ENCODE measurements around the gene TSSK2. TPM values are rescaled to one million over a fixed set of nuclear protein-coding genes. Genes with fewer than 3 reads are reported as not detected.
"Not testable (repeated sequence)": the region's sequence is repeated elsewhere in the genome, so short reads cannot be mapped to it uniquely, and the experiment has no call there.

Gene TSSK2
- total RNA-seq: not detected
- polyA plus RNA-seq (ENCODE audit: insufficient read length in 6 of 6): under 1 TPM in 1 of 6 donors, not detected in 5; 0.67 TPM
- long read RNA-seq, donor 1, partial matches to known transcripts: 0 of 4 reads
- long read RNA-seq, donor 1, other reads (novel, unspliced or antisense): 0 of 4 reads
- long read RNA-seq, donor 2, partial matches to known transcripts: 0 of 3 reads
- long read RNA-seq, donor 2, other reads (novel, unspliced or antisense): 0 of 3 reads
- long read RNA-seq, donor 3, partial matches to known transcripts: 0 of 2 reads
- long read RNA-seq, donor 3, other reads (novel, unspliced or antisense): 0 of 2 reads
- long read RNA-seq, donor 4: 0 reads
- long read RNA-seq, donor 5, partial matches to known transcripts: 0 of 4 reads
- long read RNA-seq, donor 5, other reads (novel, unspliced or antisense): 0 of 4 reads
- long read RNA-seq, donor 6, transcript TSSK2-201 (1 exons, 1,816 nt): major isoform, 5 of 5 reads
- long read RNA-seq, donor 6, partial matches to known transcripts: 0 of 5 reads
- long read RNA-seq, donor 6, other reads (novel, unspliced or antisense): 0 of 5 reads
- long read RNA-seq, donor 7, partial matches to known transcripts: 0 of 1 reads
- long read RNA-seq, donor 7, other reads (novel, unspliced or antisense): 0 of 1 reads
- long read RNA-seq, donor 8, transcript TSSK2-201 (1 exons, 1,816 nt): major isoform, 5 of 5 reads
- long read RNA-seq, donor 8, partial matches to known transcripts: 0 of 5 reads
- long read RNA-seq, donor 8, other reads (novel, unspliced or antisense): 0 of 5 reads
- long read RNA-seq, donor 9: 0 reads
- long read RNA-seq, donor 10: 0 reads
- long read RNA-seq, donor 11, transcript TSSK2-201 (1 exons, 1,816 nt): major isoform, 5 of 5 reads
- long read RNA-seq, donor 11, partial matches to known transcripts: 0 of 5 reads
- long read RNA-seq, donor 11, other reads (novel, unspliced or antisense): 0 of 5 reads
- long read RNA-seq, donor 12, partial matches to known transcripts: 0 of 3 reads
- long read RNA-seq, donor 12, other reads (novel, unspliced or antisense): 0 of 3 reads

- ATAC-seq (no peak), DNase-seq (no peak)
- Histone ChIP-seq H3K4me3 (no peak within 1 kb of the TSS), H3K4me1 (no peaks in the 10 kb centered on the region), H3K9me3 (no peaks in the 10 kb centered on the region), H3K27me3 (no peaks in the 10 kb centered on the region), H3K27ac (no peak within 1 kb of the TSS), H3K36me3 (peaks cover 0 to 53% of the 10 kb centered on the region in 2 donors)
- intact Hi-C loops (cut with DNase I): no loop called here
- TF ChIP-seq CTCF (IDR thresholded peaks at IDR 0.05): no peak
Observed at GRCh38 chr22:19130959-19131684, at the start of gene TSSK2. Gene TSSK2, plus strand, starts transcription at chr22:19131308. Its CDS starts 92 bp downstream, at chr22:19131400.

GRCh38 chr22:19081351-19081750 is 49.8 kb upstream of the TSSK2 start:
- Histone ChIP-seq H3K4me3 (no peak overlapping the region), H3K4me1 (peaks cover 0 to 15% of the 10 kb centered on the region in 2 donors), H3K9me3 (no peaks in the 10 kb centered on the region), H3K36me3 (peaks cover 0 to 22% of the 10 kb centered on the region in 2 donors), H3K27ac (no peak overlapping the region), H3K27me3 (no peaks in the 10 kb centered on the region)
- intact Hi-C loops (cut with DNase I): no loop called here
- no peak for ATAC-seq
- no peak for TF ChIP-seq CTCF (IDR thresholded peaks at IDR 0.05)
- no peak for DNase-seq

GRCh38 chr22:19082101-19082500 is 49.0 kb upstream of the TSSK2 start:
- DNase-seq: no peak
- no peak overlapping the region for H3K27ac ChIP-seq
- no peaks in the 10 kb centered on the region for H3K9me3 ChIP-seq
- intact Hi-C loops (cut with DNase I): no loop called here
- no peaks in the 10 kb centered on the region for H3K27me3 ChIP-seq
- ATAC-seq: no peak
- peaks cover 0 to 27% of the 10 kb centered on the region in 2 donors for H3K36me3 ChIP-seq
- peaks cover 0 to 23% of the 10 kb centered on the region in 2 donors for H3K4me1 ChIP-seq
- H3K4me3 ChIP-seq: no peak overlapping the region
- no peak for TF ChIP-seq CTCF (IDR thresholded peaks at IDR 0.05)

- H3K9me3 ChIP-seq: no peaks in the 10 kb centered on the region
- H3K4me1 ChIP-seq: peaks cover 0 to 30% of the 10 kb centered on the region in 2 donors
- intact Hi-C loops (cut with DNase I): no loop called here
- H3K36me3 ChIP-seq: peaks cover 0 to 30% of the 10 kb centered on the region in 2 donors
- no peak for DNase-seq
- TF ChIP-seq CTCF (IDR thresholded peaks at IDR 0.05): no peak
- ATAC-seq: no peak
- H3K27me3 ChIP-seq: no peaks in the 10 kb centered on the region
- no peak overlapping the region for H3K27ac ChIP-seq
- no peak overlapping the region for H3K4me3 ChIP-seq
Observed at GRCh38 chr22:19082793-19083192, 48.3 kb upstream of the TSSK2 start.

- H3K9me3 ChIP-seq; intact Hi-C loops (cut with DNase I); H3K27me3 ChIP-seq; ATAC-seq; H3K4me3 ChIP-seq; H3K27ac ChIP-seq: not testable (repeated sequence)
- Histone ChIP-seq H3K4me1 (peaks cover 0 to 42% of the 10 kb centered on the region in 2 donors), H3K36me3 (peaks cover 0 to 43% of the 10 kb centered on the region in 2 donors)
- DNase-seq: peak in 1 of 4 donors; percentile 61
Observed at GRCh38 chr22:19084126-19084525, 47.0 kb upstream of the TSSK2 start.

GRCh38 chr22:19084586-19084985 is 46.5 kb upstream of the TSSK2 start:
- DNase-seq: not testable (repeated sequence)

More at GRCh38 chr22:19084586-19084985, 46.5 kb upstream of the TSSK2 start:
- Histone ChIP-seq H3K36me3 (peaks cover 0 to 45% of the 10 kb centered on the region in 2 donors), H3K4me1 (peaks cover 0 to 46% of the 10 kb centered on the region in 2 donors), H3K27ac (peak overlapping the region in 1 of 2 donors; percentile 89)
- H3K4me3 ChIP-seq; H3K9me3 ChIP-seq; ATAC-seq; intact Hi-C loops (cut with DNase I); H3K27me3 ChIP-seq: not testable (repeated sequence)

Data from left lung (tissue), 14 donors.